ENCODE results near the gene PSKH1.

PSKH1 gene

DNA sequence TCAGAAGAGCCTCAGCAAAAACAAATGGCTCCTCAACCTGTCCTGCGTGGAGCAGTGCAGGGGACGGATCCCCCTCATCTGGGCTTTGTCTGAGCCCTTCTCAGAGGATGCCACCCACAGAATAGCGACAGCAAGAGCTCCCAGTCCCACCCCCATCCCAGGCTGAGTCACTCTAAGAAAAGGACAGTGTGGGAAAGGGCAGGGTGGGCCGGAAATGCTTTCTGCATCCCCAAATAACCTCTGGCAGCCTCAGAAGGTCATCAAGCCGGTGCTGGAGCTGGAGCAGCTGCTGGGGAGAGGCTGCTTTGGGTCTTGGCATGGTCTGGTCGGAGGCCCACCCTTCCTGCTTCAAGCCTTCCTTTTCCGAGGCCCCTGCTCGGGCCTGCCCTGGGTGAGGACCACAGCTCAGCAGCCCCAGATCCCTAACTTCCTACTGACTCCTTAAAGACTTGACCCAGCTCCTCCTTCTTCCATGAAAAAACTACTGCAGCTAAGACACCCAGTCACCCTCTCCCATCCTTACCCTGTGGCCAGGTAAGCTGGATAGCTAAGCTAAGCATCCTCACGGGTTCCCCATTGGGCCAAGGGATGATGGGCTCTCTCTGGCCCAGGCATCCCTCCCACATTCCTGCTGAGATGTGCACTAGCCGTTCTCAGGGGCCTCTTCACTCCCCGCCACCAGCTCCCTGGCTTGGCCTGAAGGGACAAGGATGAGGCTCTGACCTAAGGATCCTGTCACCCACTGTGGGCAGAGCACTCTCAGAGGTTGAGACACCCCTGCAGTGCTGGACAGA lies 66.7 kb downstream of the PSKH1 start:
- peak overlapping the region; percentile 80 for H3K27ac ChIP-seq
- TF ChIP-seq, protein P1, sequence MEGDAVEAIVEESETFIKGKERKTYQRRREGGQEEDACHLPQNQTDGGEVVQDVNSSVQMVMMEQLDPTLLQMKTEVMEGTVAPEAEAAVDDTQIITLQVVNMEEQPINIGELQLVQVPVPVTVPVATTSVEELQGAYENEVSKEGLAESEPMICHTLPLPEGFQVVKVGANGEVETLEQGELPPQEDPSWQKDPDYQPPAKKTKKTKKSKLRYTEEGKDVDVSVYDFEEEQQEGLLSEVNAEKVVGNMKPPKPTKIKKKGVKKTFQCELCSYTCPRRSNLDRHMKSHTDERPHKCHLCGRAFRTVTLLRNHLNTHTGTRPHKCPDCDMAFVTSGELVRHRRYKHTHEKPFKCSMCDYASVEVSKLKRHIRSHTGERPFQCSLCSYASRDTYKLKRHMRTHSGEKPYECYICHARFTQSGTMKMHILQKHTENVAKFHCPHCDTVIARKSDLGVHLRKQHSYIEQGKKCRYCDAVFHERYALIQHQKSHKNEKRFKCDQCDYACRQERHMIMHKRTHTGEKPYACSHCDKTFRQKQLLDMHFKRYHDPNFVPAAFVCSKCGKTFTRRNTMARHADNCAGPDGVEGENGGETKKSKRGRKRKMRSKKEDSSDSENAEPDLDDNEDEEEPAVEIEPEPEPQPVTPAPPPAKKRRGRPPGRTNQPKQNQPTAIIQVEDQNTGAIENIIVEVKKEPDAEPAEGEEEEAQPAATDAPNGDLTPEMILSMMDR (conservative IDR thresholded peaks at IDR 0.05; ENCODE audit: low read depth) = no peak
- ChIA-PET POLR2A (ENCODE audit: low non-redundant PET) (no interaction called here), CTCF (interaction anchor here (0.6 to 0.7 kb wide), 2 partner anchors 17 to 484 kb away, joined by 3 read pairs; no protein-coding TSS in a partner anchor)
- no peak for DNase-seq (ENCODE audit: low spot score)

DNA sequence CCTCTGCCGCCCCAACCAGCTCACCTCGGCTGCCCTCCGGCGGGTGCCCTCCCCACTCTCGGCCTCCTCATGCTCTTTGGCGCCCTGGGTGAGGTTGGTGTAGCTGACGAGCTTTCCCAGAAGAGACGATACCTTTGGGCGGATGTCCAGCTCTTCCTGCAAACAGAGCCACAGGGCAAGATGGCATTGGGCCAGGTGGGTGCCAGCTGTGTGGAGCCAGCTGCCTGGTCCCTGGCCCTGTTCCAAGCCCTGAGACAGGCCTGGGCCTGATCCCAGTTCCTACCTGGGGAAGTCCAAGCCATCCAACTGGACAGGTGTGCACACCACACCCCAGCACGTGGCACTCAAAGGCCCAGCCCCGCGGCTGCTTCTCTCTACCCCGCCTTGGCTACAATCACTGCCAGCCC lies 68.5 kb downstream of the PSKH1 start:
- H3K27ac ChIP-seq = peak overlapping the region; percentile 80
- TF ChIP-seq, protein P1 (conservative IDR thresholded peaks at IDR 0.05; ENCODE audit: low read depth) = no peak
- ChIA-PET POLR2A (ENCODE audit: low non-redundant PET) (no interaction called here), CTCF (interaction anchor here (1.2 kb wide), 1 partner anchor 79 kb away, joined by 6 read pairs; no protein-coding TSS in a partner anchor)
- peak; percentile 96 for DNase-seq (ENCODE audit: low spot score)

DNA sequence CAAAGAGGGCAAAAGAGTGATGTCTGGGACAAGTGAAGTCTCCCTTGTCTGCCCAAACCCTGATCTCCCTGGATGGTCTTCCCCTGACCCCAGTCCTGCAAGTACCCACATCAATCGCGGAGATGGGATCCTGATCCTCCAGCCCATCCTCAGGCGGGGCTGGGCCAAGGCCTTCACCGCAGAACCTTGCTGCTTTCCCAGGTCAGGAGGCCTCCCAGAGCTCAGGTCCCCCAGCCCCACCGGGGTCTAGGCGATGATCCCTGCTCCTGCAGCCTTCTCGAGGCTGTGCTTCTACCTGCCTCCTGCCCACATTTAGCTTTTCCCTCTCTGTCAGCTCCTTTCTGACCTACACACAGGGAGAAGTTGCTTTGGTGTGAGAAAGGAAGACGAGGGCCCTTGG lies 69.1 kb downstream of the PSKH1 start:
- POLR2A ChIA-PET (ENCODE audit: low non-redundant PET) = interaction anchor here (0.8 kb wide), 1 partner anchor 23 kb away, joined by 3 read pairs; no protein-coding TSS in a partner anchor
- peak overlapping the region; percentile 80 for H3K27ac ChIP-seq
- DNase-seq (ENCODE audit: low spot score) = no peak
- TF ChIP-seq, protein P1 (conservative IDR thresholded peaks at IDR 0.05; ENCODE audit: low read depth) = no peak
- CTCF ChIA-PET = interaction anchor here (1.5 kb wide), 1 partner anchor 22 kb away, joined by 5 read pairs; no protein-coding TSS in a partner anchor

DNA sequence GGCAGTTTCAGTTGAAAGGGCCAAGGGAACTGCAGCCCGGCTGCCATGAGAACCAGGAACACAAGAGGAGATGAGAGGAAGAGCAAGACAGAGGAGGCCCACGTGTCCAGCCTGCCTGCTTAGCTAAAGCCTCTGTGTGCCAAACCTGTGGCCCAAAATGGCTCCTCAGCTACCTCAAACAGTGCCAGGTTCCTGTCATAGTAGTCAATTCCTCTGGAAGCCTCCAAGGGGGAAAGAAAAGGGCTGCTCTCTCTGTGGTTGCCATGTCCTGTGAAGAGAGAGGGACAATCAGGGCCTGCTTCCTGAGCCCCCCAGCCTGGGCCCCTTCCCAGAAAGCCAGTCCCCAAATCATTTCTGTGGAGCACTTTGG lies 70.2 kb downstream of the PSKH1 start:
- POLR2A ChIA-PET (ENCODE audit: low non-redundant PET) = no interaction called here
- CTCF ChIA-PET = interaction anchor here (1.5 kb wide), 1 partner anchor 23 kb away, joined by 5 read pairs; no protein-coding TSS in a partner anchor
- H3K27ac ChIP-seq = peak overlapping the region; percentile 80
- no peak for DNase-seq (ENCODE audit: low spot score)
- TF ChIP-seq, protein P1 (conservative IDR thresholded peaks at IDR 0.05; ENCODE audit: low read depth) = no peak

DNA sequence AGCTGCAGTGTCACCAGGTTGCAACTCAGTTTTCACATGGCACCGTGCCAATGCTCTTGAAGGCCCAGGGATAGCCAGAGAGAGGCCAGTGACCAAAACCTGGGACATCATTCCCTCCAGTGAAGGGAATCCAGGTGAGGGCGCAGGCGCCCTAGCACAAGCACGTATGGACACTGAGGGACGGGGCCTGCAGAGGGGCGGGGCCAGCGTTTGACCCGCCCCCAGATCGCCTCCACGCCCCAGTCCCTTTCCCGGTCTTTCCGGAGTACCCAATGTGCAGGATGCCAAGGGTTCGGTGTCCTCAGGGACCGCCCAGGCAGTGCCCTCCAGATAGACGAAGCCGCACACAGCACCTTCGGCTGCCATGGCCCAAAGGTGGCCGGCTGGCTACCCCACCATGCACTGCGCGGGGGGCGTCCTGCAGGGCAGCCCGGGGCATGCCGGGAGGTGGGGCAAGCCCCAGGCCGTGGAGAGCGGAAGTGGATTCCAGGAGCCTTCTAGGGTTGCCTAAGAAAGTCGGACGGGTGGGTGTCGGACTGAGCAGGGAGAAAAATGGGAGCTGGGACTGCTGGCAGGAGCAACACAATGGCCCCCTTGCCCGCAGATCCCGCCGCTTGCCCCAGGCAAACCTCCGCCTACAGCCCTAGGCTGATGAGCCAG lies 70.7 kb downstream of the PSKH1 start:
- TF ChIP-seq, protein P1 (conservative IDR thresholded peaks at IDR 0.05; ENCODE audit: low read depth) = no peak
- no peak for DNase-seq (ENCODE audit: low spot score)
- POLR2A ChIA-PET (ENCODE audit: low non-redundant PET) = no interaction called here
- CTCF ChIA-PET = interaction anchor here (0.6 kb wide), 1 partner anchor 80 kb away, joined by 3 read pairs; no protein-coding TSS in a partner anchor
- H3K27ac ChIP-seq = peak overlapping the region; percentile 80

DNA sequence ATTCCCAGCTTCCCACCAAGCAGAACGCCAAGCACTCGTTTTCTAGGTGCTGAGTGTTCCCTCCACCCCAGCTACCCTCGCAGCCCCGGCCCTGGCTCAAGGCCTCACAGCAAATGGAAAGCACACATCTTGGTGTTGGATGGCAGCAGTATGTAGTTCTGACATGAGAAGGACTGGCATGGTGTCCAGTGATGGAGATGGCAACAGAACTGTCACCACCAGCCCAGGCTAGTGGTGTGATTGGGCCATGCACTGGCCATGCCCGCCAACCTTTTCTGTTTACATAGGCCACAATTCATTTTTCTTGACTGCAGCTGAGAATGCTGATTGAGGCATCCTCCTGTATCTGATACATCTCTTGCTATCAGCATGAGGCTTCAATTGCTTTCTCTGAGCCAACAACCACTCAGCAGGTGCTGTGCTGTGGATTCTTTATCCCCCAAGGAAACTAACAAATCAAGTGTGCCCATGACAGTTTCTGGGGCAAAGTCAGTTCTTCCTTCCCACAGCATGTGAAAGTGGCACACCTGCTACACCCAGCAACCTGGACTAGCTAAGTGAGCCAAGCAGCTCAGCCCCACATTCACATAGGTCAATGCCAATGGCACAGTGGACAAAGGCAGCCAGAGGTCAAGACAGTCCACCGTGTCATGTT lies 71.5 kb downstream of the PSKH1 start:
- CTCF ChIA-PET = interaction anchor here (0.6 kb wide), 1 partner anchor 81 kb away, joined by 3 read pairs; no protein-coding TSS in a partner anchor
- no peak for DNase-seq (ENCODE audit: low spot score)
- peak overlapping the region; percentile 80 for H3K27ac ChIP-seq
- POLR2A ChIA-PET (ENCODE audit: low non-redundant PET) = no interaction called here
- TF ChIP-seq, protein P1 (conservative IDR thresholded peaks at IDR 0.05; ENCODE audit: low read depth) = no peak

All from RWPE1 (cell line).